BLaER1 treated with 17β-estradiol and CSF1 and Interleukin-3, amounts not matched to agents 10 nM and 100 nM (cell line): ENCODE data around the gene GGA3.
"Not testable (repeated sequence)": the region's sequence is repeated elsewhere in the genome, so short reads cannot be mapped to it uniquely, and the experiment has no call there.

Experiments
- H3K27ac ChIP-seq, 11 experiments: shearing (Covaris generic); formaldehyde crosslinking; 2 replicates each; pipeline ENCODE4 v1.8.1; 2022
- H3K27me3 ChIP-seq, 11 experiments: shearing (Covaris generic); formaldehyde crosslinking; 2 replicates each; pipeline ENCODE4 v1.8.1; 2022
- H3K36me3 ChIP-seq, 11 experiments: shearing (Covaris generic); formaldehyde crosslinking; 2 replicates each; pipeline ENCODE4 v1.8.1; 2022
- H3K4me1 ChIP-seq, 10 experiments: shearing (Covaris generic); formaldehyde crosslinking; 2 replicates each; pipeline ENCODE4 v1.8.1; 2022
- H3K4me2 ChIP-seq, 11 experiments: shearing (Covaris generic); formaldehyde crosslinking; 2 replicates each; pipeline ENCODE4 v1.8.1; 2022
- H3K4me3 ChIP-seq, 10 experiments: shearing (Covaris generic); formaldehyde crosslinking; 2 replicates each; pipeline ENCODE4 v1.8.1; 2022
- H3K9ac ChIP-seq, 11 experiments: shearing (Covaris generic); formaldehyde crosslinking; 2 replicates each; pipeline ENCODE4 v1.8.1; 2022
- H3K9me3 ChIP-seq, 11 experiments: shearing (Covaris generic); formaldehyde crosslinking; replicated peaks in 1 of 11; 2 replicates each; pipeline ENCODE4 v1.8.1; 2022
- H4K20me1 ChIP-seq, 11 experiments: shearing (Covaris generic); formaldehyde crosslinking; 2 replicates each; pipeline ENCODE4 v1.8.1; 2022
- Cebpa-rat ChIP-seq, 11 experiments: shearing (Covaris generic); IDR thresholded peaks; 2 replicates each; pipeline ENCODE4 v1.8.1; 2022

The GGA3 gene

DNA sequence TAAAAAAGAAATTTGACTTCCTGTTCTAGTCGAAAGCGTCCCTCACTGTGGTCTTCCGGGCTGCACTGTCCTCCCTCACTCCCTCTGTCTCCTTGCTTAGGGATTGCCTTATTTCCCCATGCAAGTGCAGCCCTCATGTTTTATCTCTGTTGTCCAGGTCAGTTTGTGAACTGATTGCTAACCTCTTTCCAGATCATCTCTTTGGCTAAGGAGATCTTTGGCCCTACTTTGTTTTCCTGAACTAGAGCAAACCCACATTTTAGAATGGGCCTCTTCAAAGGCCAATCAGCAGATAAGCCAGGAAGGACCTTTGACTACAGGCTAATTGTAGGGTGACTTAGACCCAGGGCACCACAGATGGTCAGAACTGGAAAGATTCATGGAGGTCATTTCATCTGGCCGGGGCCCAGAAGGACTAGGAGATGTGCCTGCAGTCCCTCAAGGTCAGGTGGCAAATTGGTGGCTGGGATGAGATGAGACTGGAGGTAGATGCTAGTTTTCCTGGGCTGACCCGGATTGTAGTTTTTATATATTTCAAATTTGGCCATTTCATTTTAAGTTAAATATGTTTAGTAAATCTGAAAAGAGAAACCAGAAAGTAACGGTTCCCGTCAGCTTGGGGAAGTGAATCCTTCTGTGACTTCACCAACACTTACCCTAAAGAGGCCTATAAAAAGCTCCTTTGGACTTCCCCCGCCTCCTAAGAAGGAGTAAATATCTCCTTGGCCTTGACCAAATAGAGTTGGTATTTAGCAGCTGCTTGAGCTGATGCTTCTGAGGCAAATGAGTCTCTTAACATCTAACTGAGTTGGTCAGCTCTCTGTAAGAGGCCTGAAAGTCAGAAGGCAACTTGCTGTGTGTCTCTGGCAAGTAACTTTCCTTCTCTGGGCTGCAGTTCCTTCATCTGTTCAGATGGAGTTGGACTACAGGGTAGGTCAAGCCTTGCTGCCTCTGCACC, 34.1 kb upstream of the GGA3 start:
- Histone ChIP-seq H4K20me1 (no peaks in the 10 kb centered on the region), H3K36me3 (peaks cover 0 to 6% (median 0%) of the 10 kb centered on the region in 11 experiments; a peak in 2 of 22 replicates), H3K27me3 (no peaks in the 10 kb centered on the region), H3K9ac (peak overlapping the region; percentile 53 to 91 (median 74)), H3K4me1 (peaks cover 42 to 100% (median 67%) of the 10 kb centered on the region in 10 experiments), H3K4me2 (peak overlapping the region; percentile 68 to 94 (median 81)), H3K4me3 (peak overlapping the region in 5 of 10 experiments; percentile 15 to 52 (median 39); a peak in 5 of 20 replicates), H3K9me3 (no peaks in the 10 kb centered on the region), H3K27ac (peak overlapping the region; percentile 51 to 98 (median 89))
- no peak for TF ChIP-seq Cebpa-rat (IDR thresholded peaks at IDR 0.05)

GRCh38 chr17:75292810-75293448, 31.5 kb upstream of the GGA3 start:
- not testable (repeated sequence) for H3K27me3 ChIP-seq, H4K20me1 ChIP-seq, H3K4me3 ChIP-seq, H3K9me3 ChIP-seq, H3K9ac ChIP-seq, H3K36me3 ChIP-seq
- Histone ChIP-seq H3K4me2 (peak overlapping the region in 3 of 11 experiments; percentile 73 to 92 (median 83); a peak in 5 of 22 replicates), H3K4me1 (peaks cover 47 to 86% (median 61%) of the 10 kb centered on the region in 10 experiments), H3K27ac (peak overlapping the region in 5 of 11 experiments; percentile 29 to 98 (median 97); a peak in 5 of 22 replicates)

DNA sequence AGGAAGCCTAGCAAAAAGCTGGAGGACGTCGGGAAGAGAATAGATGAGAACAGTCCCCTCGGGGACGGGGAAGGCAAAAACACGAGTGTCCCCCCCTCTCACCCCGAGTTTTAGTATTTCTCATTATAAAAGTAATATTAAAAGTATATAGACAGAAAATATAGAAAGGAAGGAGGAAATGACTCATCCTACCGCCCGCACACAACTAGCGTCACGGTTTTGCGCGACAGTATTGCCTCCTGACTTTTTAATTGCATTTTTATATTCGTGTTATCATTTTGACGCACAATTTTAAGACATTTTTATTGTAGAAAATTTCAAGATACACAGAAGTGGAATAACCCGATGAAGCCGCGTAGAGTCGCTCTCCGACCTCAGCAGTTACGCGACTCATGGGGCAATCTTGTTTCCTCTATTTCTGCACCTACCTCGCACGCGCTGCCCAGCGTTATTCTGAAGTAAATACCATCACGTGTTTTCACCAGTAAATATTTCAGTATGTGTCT, 28.5 kb upstream of the GGA3 start:
- Histone ChIP-seq H3K4me3 (peak overlapping the region; percentile 71 to 98 (median 92)), H3K9me3 (no peaks in the 10 kb centered on the region), H3K27me3 (no peaks in the 10 kb centered on the region), H3K4me1 (peaks cover 34 to 86% (median 55%) of the 10 kb centered on the region in 10 experiments), H3K9ac (peak overlapping the region; percentile 81 to 94 (median 89)), H3K4me2 (peak overlapping the region; percentile 67 to 88 (median 76)), H3K36me3 (peaks cover 22 to 29% (median 27%) of the 10 kb centered on the region in 11 experiments), H4K20me1 (peaks cover 7 to 34% (median 28%) of the 10 kb centered on the region in 11 experiments; a peak in 20 of 22 replicates), H3K27ac (peak overlapping the region; percentile 81 to 93 (median 84))
- TF ChIP-seq Cebpa-rat (IDR thresholded peaks at IDR 0.05) = peak in 4 of 11 experiments; percentile 19 to 64 (median 26); a peak in 3 of 22 replicates

- peak within 1 kb of the TSS; percentile 81 to 93 (median 84) for H3K27ac ChIP-seq
- H3K4me2 ChIP-seq = peak within 1 kb of the TSS; percentile 90 to 98 (median 96)
Observed at GRCh38 chr17:75289115-75289831, 27.9 kb upstream of the GGA3 start, which contains the start of gene SLC25A19. SLC25A19 (minus strand) TSS chr17:75289433; CDS start chr17:75286764, 2,669 bp downstream.

GRCh38 chr17:75288770-75289114, 27.3 kb upstream of the GGA3 start:
- H3K36me3 ChIP-seq = peaks cover 27 to 40% (median 38%) of the 10 kb centered on the region in 11 experiments
- no peaks in the 10 kb centered on the region for H3K27me3 ChIP-seq
- no peaks in the 10 kb centered on the region for H3K9me3 ChIP-seq
- H4K20me1 ChIP-seq = peaks cover 7 to 41% (median 35%) of the 10 kb centered on the region in 11 experiments; a peak in 20 of 22 replicates
- no peak for TF ChIP-seq Cebpa-rat (IDR thresholded peaks at IDR 0.05)
- H3K27ac ChIP-seq = peak overlapping the region; percentile 34 to 93 (median 83)
- H3K4me3 ChIP-seq = peak overlapping the region; percentile 71 to 98 (median 92)
- H3K4me2 ChIP-seq = peak overlapping the region; percentile 90 to 98 (median 96)
- H3K9ac ChIP-seq = peak overlapping the region; percentile 81 to 94 (median 89)
- peaks cover 39 to 75% (median 57%) of the 10 kb centered on the region in 10 experiments for H3K4me1 ChIP-seq

More at GRCh38 chr17:75289115-75289831, 27.9 kb upstream of the GGA3 start, which contains the start of gene SLC25A19:
- H3K27me3 ChIP-seq = no peaks in the 10 kb centered on the region
- H3K9ac ChIP-seq = peak within 1 kb of the TSS; percentile 81 to 94 (median 89)
- H3K36me3 ChIP-seq = peaks cover 24 to 35% (median 33%) of the 10 kb centered on the region in 11 experiments
- peak within 1 kb of the TSS; percentile 71 to 98 (median 92) for H3K4me3 ChIP-seq
- peaks cover 39 to 80% (median 57%) of the 10 kb centered on the region in 10 experiments for H3K4me1 ChIP-seq
- TF ChIP-seq Cebpa-rat (IDR thresholded peaks at IDR 0.05) = no peak
- H3K9me3 ChIP-seq = no peaks in the 10 kb centered on the region
- H4K20me1 ChIP-seq = peaks cover 7 to 38% (median 31%) of the 10 kb centered on the region in 11 experiments; a peak in 20 of 22 replicates

GRCh38 chr17:75288359-75288758, 27.0 kb upstream of the GGA3 start:
- H3K27me3 ChIP-seq = no peaks in the 10 kb centered on the region
- peak overlapping the region; percentile 81 to 94 (median 89) for H3K9ac ChIP-seq
- H4K20me1 ChIP-seq = peaks cover 7 to 45% (median 38%) of the 10 kb centered on the region in 11 experiments; a peak in 20 of 22 replicates
- peak overlapping the region; percentile 71 to 98 (median 92) for H3K4me3 ChIP-seq
- peak overlapping the region; percentile 90 to 98 (median 96) for H3K4me2 ChIP-seq
- TF ChIP-seq Cebpa-rat (IDR thresholded peaks at IDR 0.05) = no peak
- H3K4me1 ChIP-seq = peaks cover 39 to 71% (median 55%) of the 10 kb centered on the region in 10 experiments
- H3K27ac ChIP-seq = peak overlapping the region in 10 of 11 experiments; percentile 17 to 90 (median 83); a peak in 15 of 22 replicates
- H3K9me3 ChIP-seq = no peaks in the 10 kb centered on the region
- H3K36me3 ChIP-seq = peaks cover 31 to 44% (median 42%) of the 10 kb centered on the region in 11 experiments

- TF ChIP-seq Cebpa-rat (IDR thresholded peaks at IDR 0.05) = no peak
- H3K4me1 ChIP-seq = peaks cover 39 to 60% (median 52%) of the 10 kb centered on the region in 10 experiments
- H3K4me3 ChIP-seq = peak overlapping the region in 5 of 10 experiments; percentile 17 to 98 (median 94); a peak in 5 of 20 replicates
- peak overlapping the region in 9 of 11 experiments; percentile 71 to 94 (median 87); a peak in 11 of 22 replicates for H3K9ac ChIP-seq
- H3K4me2 ChIP-seq = peak overlapping the region; percentile 90 to 98 (median 96); a peak in 21 of 22 replicates
- H3K36me3 ChIP-seq = peaks cover 42 to 56% (median 53%) of the 10 kb centered on the region in 11 experiments
- H3K9me3 ChIP-seq = no peaks in the 10 kb centered on the region
- H3K27me3 ChIP-seq = no peaks in the 10 kb centered on the region
- H4K20me1 ChIP-seq = peaks cover 7 to 50% (median 38%) of the 10 kb centered on the region in 11 experiments; a peak in 20 of 22 replicates
- no peak overlapping the region for H3K27ac ChIP-seq
Observed at GRCh38 chr17:75287221-75287620, 25.8 kb upstream of the GGA3 start.
